ENCODE results near the gene MESD.

The MESD gene

GRCh38 chr15:80904998-80905397, 84.6 kb downstream of the MESD start:
- no peak for DNase-seq (ENCODE audit: low read depth in 2 of 2)

GRCh38 chr15:80902298-80902801, 87.3 kb downstream of the MESD start:
- no peak for DNase-seq (ENCODE audit: low read depth in 2 of 2)

- no peak for DNase-seq (ENCODE audit: low read depth in 2 of 2)
Measured at GRCh38 chr15:80898040-80898439, 91.6 kb downstream of the MESD start.

Measured in fibroblast of skin of left quadriceps (primary cell).